Muscle of arm (tissue), 12 donors: ENCODE data around the gene PRICKLE2. TPM values are rescaled to one million over a fixed set of nuclear protein-coding genes. Genes with fewer than 3 reads are reported as not detected.
A peak's percentile ranks its signal among the peaks of the same experiment; 100 is the strongest.

Experiments used
- DNase-seq: peaks from one replicate; pipeline ENCODE4 v3.0.0-alpha.2; 2013
- polyA plus RNA-seq, 12 donors: library from polyadenylated mRNA; unstranded; fragments of 120-200 nt; gene quantifications; one replicate each; pipeline ENCODE4 v1.2.1, GENCODE V29; 2013; ENCODE audit not compliant: insufficient read length in 12 of 12

PRICKLE2 gene
- polyA plus RNA-seq, 12 donors, result 6.7 to 14.4 (median 10.0) TPM; not detected in 1

DNA sequence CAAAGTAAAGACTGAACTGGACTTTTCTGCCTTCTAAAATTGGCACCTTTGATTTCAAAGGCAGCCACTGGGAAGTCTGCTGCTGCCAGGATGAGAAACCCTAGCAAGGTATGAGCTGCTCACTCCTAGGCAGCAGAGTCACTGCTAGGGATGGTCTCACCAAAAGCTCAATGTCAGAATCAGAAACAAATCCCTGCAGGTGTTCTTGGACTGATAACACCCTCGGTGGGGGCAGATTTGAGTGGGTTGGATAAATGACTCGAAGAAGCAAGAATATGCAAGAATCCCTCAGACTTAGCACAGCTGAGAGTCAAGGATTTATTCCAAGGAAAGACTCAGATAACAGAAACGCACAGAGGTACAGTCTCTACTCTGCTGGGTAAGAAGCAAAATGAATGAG is 90.4 kb downstream of the PRICKLE2 start:
- no peak for DNase-seq

DNA sequence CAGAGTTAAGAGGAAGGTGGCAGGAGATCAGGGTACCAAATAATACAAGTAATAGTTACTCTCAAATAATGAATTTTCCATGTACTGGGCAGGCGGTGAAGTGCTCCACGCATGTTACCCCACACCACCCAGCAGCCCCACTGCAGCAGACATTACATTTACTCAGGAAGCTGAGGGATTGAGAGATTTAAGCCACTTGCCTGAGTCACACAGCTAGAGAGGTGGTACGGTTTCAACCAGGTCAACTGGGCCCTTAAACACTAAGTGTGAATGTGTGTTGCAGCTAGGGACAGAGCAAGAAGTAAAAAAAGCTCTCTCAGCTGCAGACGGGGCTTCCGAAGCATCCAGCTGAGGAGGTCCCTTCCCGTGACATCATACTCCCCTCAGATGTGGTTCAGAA is 91.3 kb downstream of the PRICKLE2 start:
- no peak for DNase-seq

- no peak for DNase-seq
These were observed 92.0 kb downstream of the PRICKLE2 start for GRCh38 chr3:64133272-64133671.

GRCh38 chr3:64131725-64132469 is 93.4 kb downstream of the PRICKLE2 start:
- DNase-seq, result no peak

- DNase-seq, result no peak
These were observed 94.8 kb downstream of the PRICKLE2 start for GRCh38 chr3:64130436-64130835.

DNA sequence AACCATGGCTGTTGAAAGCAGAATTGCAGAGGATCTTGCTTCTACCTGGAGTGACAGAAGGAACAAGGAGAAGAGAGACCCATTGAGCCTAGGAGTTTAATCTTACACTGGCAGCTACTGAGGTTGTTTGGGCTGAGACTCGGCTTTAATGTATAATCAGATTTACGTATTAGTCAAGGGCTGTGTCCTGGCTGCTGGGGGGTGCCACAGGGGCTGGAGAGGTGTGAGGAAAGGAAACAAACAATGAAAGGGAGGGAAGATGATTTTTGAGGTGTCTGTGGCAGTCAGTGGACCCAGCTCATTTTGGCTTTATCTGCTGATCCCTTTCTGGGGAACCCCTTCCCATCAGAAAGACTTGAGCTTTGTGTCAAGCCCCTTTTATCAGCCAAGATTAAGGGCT is 95.7 kb downstream of the PRICKLE2 start:
- DNase-seq, result no peak

DNA sequence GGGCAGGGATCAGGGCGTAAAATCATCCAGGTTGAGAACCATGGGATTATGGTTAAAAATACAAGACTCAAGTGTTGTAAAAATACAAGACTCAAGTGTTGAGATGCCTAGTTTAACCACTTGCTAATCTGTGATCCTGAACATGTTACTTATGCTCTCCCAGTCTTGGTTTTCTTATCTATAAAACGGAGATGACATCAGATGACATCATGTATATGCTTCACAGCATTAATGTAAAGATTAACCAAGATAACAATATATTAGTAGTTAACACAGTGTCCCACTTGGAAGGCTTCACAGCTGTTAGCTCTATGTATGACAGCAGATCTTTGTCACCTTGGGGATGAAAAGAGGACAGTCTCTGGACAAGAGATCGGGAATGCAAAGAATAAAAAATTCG is 96.2 kb downstream of the PRICKLE2 start:
- no peak for DNase-seq

- DNase-seq, result no peak
These were observed 99.7 kb downstream of the PRICKLE2 start for GRCh38 chr3:64125561-64125960.

GRCh38 chr3:64123931-64124330 is 101.3 kb downstream of the PRICKLE2 start:
- DNase-seq, result no peak

DNA sequence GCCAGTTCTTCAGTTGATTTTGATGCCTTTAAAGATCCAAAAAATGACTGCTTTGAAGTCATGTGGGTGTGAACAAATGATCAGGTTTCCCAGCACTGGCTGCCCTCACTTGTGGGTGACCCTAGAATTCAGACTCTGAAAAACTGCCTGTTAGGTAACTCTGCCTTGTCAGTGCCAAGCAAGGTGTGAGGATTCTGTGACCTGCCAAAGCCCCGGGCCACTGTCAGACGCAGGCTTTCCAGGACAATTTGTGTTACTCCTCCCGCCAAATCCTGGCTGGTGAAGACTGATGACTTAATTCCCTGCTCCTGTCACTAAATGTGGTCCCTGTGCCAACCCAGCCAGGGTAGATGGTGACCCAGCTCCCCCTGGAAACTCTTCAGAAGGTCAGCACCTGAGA is 102.8 kb downstream of the PRICKLE2 start:
- no peak for DNase-seq

DNA sequence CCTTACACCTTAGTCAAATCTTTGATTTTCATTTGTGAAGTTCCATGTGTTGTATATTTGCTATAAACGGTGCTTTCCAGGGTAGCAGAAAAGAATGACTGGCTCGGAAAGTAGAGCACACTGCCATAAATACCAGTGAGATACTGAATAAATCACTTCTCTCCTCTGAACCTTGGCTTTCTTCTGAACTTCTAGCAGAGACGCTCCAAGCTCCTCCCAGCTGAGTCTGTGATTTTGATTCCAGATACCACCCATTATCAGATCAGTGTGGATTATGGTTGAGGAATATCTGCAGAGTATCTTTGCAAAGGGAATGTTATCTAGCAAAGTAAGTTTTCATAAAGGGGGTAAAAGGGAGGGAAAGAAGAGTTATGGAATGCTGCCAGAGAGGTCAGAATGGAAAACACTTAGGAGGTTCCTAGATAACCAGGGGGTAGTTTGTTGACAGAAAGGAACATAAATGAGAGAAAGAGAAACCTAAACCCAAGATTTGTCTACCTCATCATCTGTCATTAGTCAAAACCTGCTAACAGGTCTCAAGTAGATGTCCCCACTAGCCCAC is 103.4 kb downstream of the PRICKLE2 start:
- no peak for DNase-seq

DNA sequence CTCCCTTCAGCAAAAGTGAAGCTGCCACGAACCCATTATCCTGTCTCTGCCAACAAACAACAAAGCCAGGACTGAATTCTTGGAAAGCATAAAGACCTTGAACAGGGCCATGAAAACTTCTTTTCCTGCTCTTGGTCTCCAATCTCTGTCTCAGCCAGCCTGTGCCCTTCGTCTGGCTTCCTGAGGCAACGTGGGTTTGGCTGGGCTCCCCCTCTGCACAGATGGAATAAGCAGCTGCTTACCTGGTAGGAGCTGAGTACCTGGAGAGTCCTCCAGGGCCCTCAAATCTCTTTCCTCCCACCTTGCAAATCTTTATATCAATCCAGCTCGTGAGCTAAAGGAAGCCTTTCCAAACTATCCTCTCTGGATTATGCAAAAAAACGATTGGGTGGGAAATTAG is 104.4 kb downstream of the PRICKLE2 start:
- DNase-seq, result no peak

GRCh38 chr3:64117483-64117882 is 107.8 kb downstream of the PRICKLE2 start:
- no peak for DNase-seq

DNA sequence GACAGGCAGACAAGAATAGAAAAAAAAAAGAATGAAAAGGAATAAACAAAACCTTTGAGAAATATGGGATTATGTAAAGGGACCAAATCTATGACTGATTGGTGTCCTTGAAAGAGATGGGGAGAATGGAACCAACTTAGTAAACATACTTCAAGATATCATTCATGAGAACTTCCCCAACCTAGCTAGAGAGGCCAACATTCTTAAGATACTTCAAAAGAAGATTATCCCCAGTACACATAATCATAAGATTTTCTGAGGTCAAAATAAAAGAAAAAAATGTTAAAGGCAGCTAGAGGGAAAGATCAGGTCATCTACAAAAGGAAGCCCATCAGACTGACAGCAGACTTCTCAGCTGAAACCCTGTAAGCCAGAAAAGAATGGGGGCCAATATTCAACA is 110.6 kb downstream of the PRICKLE2 start:
- DNase-seq, result no peak

- DNase-seq, result no peak
These were observed 113.4 kb downstream of the PRICKLE2 start for GRCh38 chr3:64111872-64112271.

DNA sequence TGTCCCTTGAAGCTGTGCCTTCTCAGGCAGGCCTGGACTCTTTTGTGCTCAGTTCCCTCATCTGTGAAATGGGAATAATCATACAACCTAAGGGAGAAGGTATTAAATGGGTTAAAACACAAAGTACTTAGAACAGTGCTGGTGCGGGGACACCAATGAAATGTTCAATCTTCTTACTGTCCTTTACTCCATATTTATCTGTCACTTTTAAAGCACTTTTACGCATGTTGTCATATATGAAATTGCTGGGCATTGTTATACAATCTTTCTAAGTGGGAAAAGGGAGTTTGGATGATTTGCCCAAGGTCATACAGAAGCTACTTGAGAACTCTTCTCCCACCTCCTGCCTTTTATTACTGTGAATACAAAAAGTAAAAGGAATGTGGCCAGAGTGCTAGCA is 114.2 kb downstream of the PRICKLE2 start:
- no peak for DNase-seq

DNA sequence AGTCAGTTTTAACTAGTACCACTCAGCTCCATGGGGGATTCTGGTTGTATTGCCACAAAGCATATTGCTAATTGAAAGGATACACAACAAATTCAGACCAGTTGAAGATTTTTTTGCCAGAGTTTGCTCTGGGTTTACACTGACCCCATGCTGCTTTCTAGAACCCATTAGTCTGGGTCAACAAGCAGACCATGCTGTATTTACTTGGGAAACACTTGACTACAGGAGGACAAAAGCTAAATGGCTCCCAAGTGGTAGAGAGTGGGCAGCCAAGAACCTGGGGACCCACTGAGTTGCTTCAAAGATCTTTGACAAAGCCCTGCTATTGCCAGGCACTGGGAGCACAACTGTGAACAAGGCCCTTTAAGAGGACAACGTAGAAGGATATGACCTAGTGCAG is 115.2 kb downstream of the PRICKLE2 start:
- no peak for DNase-seq

DNA sequence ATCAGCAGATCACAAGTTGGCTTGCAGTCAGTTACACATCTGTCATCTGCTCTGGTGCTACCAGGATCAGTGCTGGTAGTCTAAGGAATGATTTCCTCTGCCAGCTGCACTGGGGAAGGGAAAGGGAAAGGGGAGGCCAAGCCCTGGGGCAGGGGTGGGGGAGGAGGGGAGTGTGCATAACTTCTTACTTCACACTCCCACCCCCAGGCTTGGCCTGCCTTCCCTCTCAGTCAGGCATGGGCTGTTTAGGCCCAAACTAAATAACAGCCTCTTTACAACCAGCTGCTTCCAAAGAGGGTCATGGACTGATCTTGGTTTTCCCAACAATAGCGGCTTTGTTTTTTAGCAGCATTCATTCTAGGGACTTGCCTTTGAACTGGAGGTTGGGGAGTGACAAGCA is 115.8 kb downstream of the PRICKLE2 start:
- peak; percentile 17 for DNase-seq

- DNase-seq, result no peak
These were observed 116.4 kb downstream of the PRICKLE2 start for GRCh38 chr3:64108784-64109317.

- no peak for DNase-seq
These were observed 117.0 kb downstream of the PRICKLE2 start for GRCh38 chr3:64108231-64108630.

GRCh38 chr3:64107190-64107589 is 118.1 kb downstream of the PRICKLE2 start:
- DNase-seq, result no peak

GRCh38 chr3:64105816-64106215 is 119.5 kb downstream of the PRICKLE2 start:
- no peak for DNase-seq

DNA sequence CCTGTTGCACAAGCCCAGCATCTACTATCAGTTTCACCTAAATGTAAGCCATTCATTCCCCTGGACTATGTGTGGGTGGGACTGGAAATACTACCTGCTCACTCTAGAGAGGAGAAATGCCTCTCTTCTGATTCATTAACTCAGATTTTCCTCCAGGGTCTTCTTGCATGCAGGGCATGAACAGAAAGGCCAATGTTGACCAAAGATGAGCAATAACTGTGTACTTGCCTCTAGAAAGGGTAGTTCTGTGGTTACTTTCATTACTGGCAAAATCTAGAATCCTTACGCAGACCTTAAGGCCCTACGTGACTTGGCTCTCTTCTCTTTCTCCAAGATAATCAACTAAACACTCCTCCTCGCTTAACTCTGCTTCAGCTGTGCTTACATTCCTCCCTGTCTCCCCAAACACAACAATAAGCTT is 120.6 kb downstream of the PRICKLE2 start:
- DNase-seq, result no peak

DNA sequence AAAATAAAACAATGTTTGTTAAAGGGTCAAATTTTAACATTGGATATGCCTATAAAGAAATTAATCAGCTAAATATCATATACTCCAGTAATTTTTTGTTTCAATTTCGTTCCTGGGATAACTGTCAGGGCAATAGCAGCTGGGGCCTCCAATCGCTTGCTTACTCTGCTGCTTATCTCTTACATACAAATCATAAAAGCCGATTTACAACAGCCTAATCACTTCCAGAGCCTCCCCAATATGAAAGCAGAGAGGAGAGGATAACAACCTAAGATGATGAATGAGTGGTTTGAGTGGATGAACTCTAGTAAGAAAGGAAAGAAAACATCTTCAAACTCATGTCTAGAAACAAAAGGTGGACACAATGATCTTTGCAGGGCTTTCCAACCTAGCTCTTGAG is 121.3 kb downstream of the PRICKLE2 start:
- DNase-seq, result no peak
